Thyroid gland (tissue), 4 donors: ENCODE measurements around the gene ACP7. TPM values are rescaled to one million over a fixed set of nuclear protein-coding genes. Genes with fewer than 3 reads are reported as not detected.

ENCODE experiments used
- DNase-seq, 2 donors: peaks; one replicate each; pipeline ENCODE4 v3.0.0-alpha.2; 2019
- H3K27ac ChIP-seq, 3 donors: fragments of 200-600 bp; sonication (generic); 1 replicate in 2 of 3; 2 replicates in 1 of 3; pipeline ENCODE4 v1.5.1; 2016 to 2019; ENCODE audit warnings: mild to moderate bottlenecking in 1 of 3, moderate library complexity in 1 of 3
- H3K27me3 ChIP-seq: fragments of 200-600 bp; sonication (generic); one replicate; pipeline ENCODE4 v1.5.1; 2019
- H3K36me3 ChIP-seq, 2 donors: fragments of 200-600 bp; sonication (generic); one replicate each; pipeline ENCODE4 v1.5.1; 2016 to 2019
- H3K4me1 ChIP-seq, 2 donors: fragments of 200-600 bp; sonication (generic); one replicate each; pipeline ENCODE4 v1.5.1; 2017 to 2019
- H3K4me3 ChIP-seq, 3 donors: fragments of 200-600 bp; sonication (generic); replicated peaks in 1 of 3; 1 replicate in 2 of 3; 2 replicates in 1 of 3; pipeline ENCODE4 v1.5.1; 2016; ENCODE audit warnings: mild to moderate bottlenecking in 1 of 3
- H3K9me3 ChIP-seq: fragments of 200-600 bp; sonication (generic); one replicate; pipeline ENCODE4 v1.5.1; 2017
- CTCF ChIP-seq, 6 experiments: fragments of 200-600 bp in 3 of 6; fragments of 450-650 bp in 3 of 6; sonication (generic) in 3 of 6; IDR thresholded peaks; one replicate each; pipeline ENCODE4 v1.5.1; 2016 to 2019; ENCODE audit warnings: antibody characterized with exemption in 6 of 6, mild to moderate bottlenecking in 2 of 6, inconsistent platforms in 1 of 6, moderate library complexity in 1 of 6
- POLR2A ChIP-seq, 2 donors: fragments of 450-650 bp; IDR thresholded peaks; one replicate each; pipeline ENCODE4 v1.6.1; 2017; ENCODE audit warnings: antibody characterized with exemption in 2 of 2, mild to moderate bottlenecking in 2 of 2, moderate library complexity in 1 of 2
- WGBS, 2 donors: methylation state at CpG; one replicate each; pipeline ENCODE4 v1.1.5; 2017; 5-methylcytosine and 5-hydroxymethylcytosine counted together
- intact Hi-C: fragments of 100-400 bp; cut with DNase I; formaldehyde crosslinking; loops from one replicate; pipeline ENCODE4 v1.15.1; 2023
- total RNA-seq, 4 donors: library from RNA; depleted of rRNA; stranded (reverse); fragments of >200 nt; gene quantifications; one replicate each; pipeline ENCODE4 v1.2.3, GENCODE V29; 2016

Gene ACP7
- under 1 TPM in 1 of 4 donors, not detected in 3; 0.22 TPM for total RNA-seq

- no peak for TF ChIP-seq CTCF (IDR thresholded peaks at IDR 0.05)
- TF ChIP-seq POLR2A (IDR thresholded peaks at IDR 0.05): no peak
- peaks cover 0 to 8% of the 10 kb centered on the region in 2 donors for H3K4me1 ChIP-seq
- 4 to 7% methylated on average over 26 to 28 of the region's 54 CpGs for WGBS, 2 donors
- no peak for DNase-seq
- no peak within 1 kb of the TSS for H3K4me3 ChIP-seq
- no peaks in the 10 kb centered on the region for H3K9me3 ChIP-seq
- intact Hi-C loops: no loop called here
- H3K36me3 ChIP-seq: no peaks in the 10 kb centered on the region
- H3K27me3 ChIP-seq: peaks cover 9% of the 10 kb centered on the region
- H3K27ac ChIP-seq: no peak within 1 kb of the TSS
Measured at GRCh38 chr19:39083983-39084731, at the start of gene ACP7. Gene ACP7 (plus strand): TSS chr19:39084368. CDS start chr19:39085270, 902 bp downstream.

- Histone ChIP-seq H3K27ac (no peak overlapping the region), H3K9me3 (no peaks in the 10 kb centered on the region), H3K27me3 (no peaks in the 10 kb centered on the region), H3K4me3 (no peak overlapping the region), H3K4me1 (peaks cover 2 to 9% of the 10 kb centered on the region in 2 donors), H3K36me3 (no peaks in the 10 kb centered on the region)
- intact Hi-C loops: no loop called here
- no peak for TF ChIP-seq CTCF (IDR thresholded peaks at IDR 0.05)
- no peak for TF ChIP-seq POLR2A (IDR thresholded peaks at IDR 0.05)
- DNase-seq: no peak
Measured at GRCh38 chr19:39036581-39036980, 47.6 kb upstream of the ACP7 start.

- DNase-seq: no peak
- Histone ChIP-seq H3K9me3 (no peaks in the 10 kb centered on the region), H3K27me3 (no peaks in the 10 kb centered on the region), H3K36me3 (no peaks in the 10 kb centered on the region), H3K27ac (no peak overlapping the region), H3K4me1 (peaks cover 0 to 9% of the 10 kb centered on the region in 2 donors), H3K4me3 (no peak overlapping the region)
- intact Hi-C loops: no loop called here
- WGBS, 2 donors: 59 to 75% methylated on average over 2 of the region's 2 CpGs
- TF ChIP-seq CTCF (IDR thresholded peaks at IDR 0.05) (no peak), POLR2A (IDR thresholded peaks at IDR 0.05) (no peak)
Measured at GRCh38 chr19:39037194-39037593, 47.0 kb upstream of the ACP7 start.

- 15 to 30% methylated on average over 9 of the region's 9 CpGs for WGBS, 2 donors
Measured at GRCh38 chr19:39038098-39038497, 46.1 kb upstream of the ACP7 start.

More at GRCh38 chr19:39038098-39038497, 46.1 kb upstream of the ACP7 start:
- Histone ChIP-seq H3K4me1 (peaks cover 0 to under 1% of the 10 kb centered on the region in 2 donors), H3K36me3 (no peaks in the 10 kb centered on the region), H3K4me3 (no peak overlapping the region), H3K27me3 (no peaks in the 10 kb centered on the region), H3K9me3 (no peaks in the 10 kb centered on the region), H3K27ac (no peak overlapping the region)
- peak; percentile 34 to 35 for DNase-seq
- TF ChIP-seq POLR2A (IDR thresholded peaks at IDR 0.05) (no peak), CTCF (IDR thresholded peaks at IDR 0.05) (no peak)
- intact Hi-C loops: no loop called here
